Measurements from ENCODE around the gene GRIP1. TPM values are rescaled to one million over a fixed set of nuclear protein-coding genes. Genes with fewer than 3 reads are reported as not detected.
A peak's percentile ranks its signal among the peaks of the same experiment; 100 is the strongest.

Gene GRIP1
- total RNA-seq, 2 experiments from 2014 or later = 5.4 TPM

GRCh38 chr12:66329941-66330340, 348.9 kb downstream of the GRIP1 start:
- no peaks in the 10 kb centered on the region for H3K9me3 Mint-ChIP-seq
- Histone ChIP-seq H3K9me3 (ENCODE audit: control insufficient read depth in 1 of 2, insufficient read depth in 1 of 2, low read length in 2 of 2) (no peaks in the 10 kb centered on the region), H3K36me3 (ENCODE audit: insufficient read depth, low read length) (peaks cover 64% of the 10 kb centered on the region), H3K27me3 (ENCODE audit: control insufficient read depth in 1 of 2, insufficient read depth in 2 of 2, low read length in 2 of 2) (no peaks in the 10 kb centered on the region), H3K27ac (ENCODE audit: low read depth in 1 of 2, low read length in 2 of 2) (no peak overlapping the region), H3K4me3 (ENCODE audit: low read length) (no peak overlapping the region), H3K4me1 (ENCODE audit: insufficient read depth, low read length) (peaks cover 3% of the 10 kb centered on the region)
- no peak for ATAC-seq (ENCODE audit: poor library complexity)
- no peak for DNase-seq
- intact Hi-C loops (cut with DNase I, micrococcal nuclease) = no loop called here
- H3K27me3 Mint-ChIP-seq = no peaks in the 10 kb centered on the region
- H3K4me3 Mint-ChIP-seq = no peak overlapping the region
- peaks cover 36% of the 10 kb centered on the region for H3K4me1 Mint-ChIP-seq (ENCODE audit: low read depth)
- POLR2A ChIA-PET = no interaction called here
- TF ChIP-seq CTCF (IDR thresholded peaks at IDR 0.05) = no peak
- H3K27ac Mint-ChIP-seq = peak overlapping the region; percentile 40
- peaks cover 79% of the 10 kb centered on the region for H3K36me3 Mint-ChIP-seq (ENCODE audit: low read depth)
- CTCF ChIA-PET = no interaction called here

GRCh38 chr12:66323017-66323416, 355.9 kb downstream of the GRIP1 start:
- Mint-ChIP-seq H3K4me1 (ENCODE audit: low read depth) (peaks cover 67% of the 10 kb centered on the region), H3K9me3 (no peaks in the 10 kb centered on the region), H3K27ac (peak overlapping the region; percentile 27), H3K36me3 (ENCODE audit: low read depth) (peaks cover 92% of the 10 kb centered on the region), H3K27me3 (no peaks in the 10 kb centered on the region), H3K4me3 (no peak overlapping the region)
- Histone ChIP-seq H3K27me3 (ENCODE audit: control insufficient read depth in 1 of 2, insufficient read depth in 2 of 2, low read length in 2 of 2) (no peaks in the 10 kb centered on the region), H3K4me1 (ENCODE audit: insufficient read depth, low read length) (no peaks in the 10 kb centered on the region), H3K4me3 (ENCODE audit: low read length) (no peak overlapping the region), H3K9me3 (ENCODE audit: control insufficient read depth in 1 of 2, insufficient read depth in 1 of 2, low read length in 2 of 2) (no peaks in the 10 kb centered on the region), H3K27ac (ENCODE audit: low read depth in 1 of 2, low read length in 2 of 2) (no peak overlapping the region), H3K36me3 (ENCODE audit: insufficient read depth, low read length) (peaks cover 84% of the 10 kb centered on the region)
- intact Hi-C loops (cut with DNase I, micrococcal nuclease) = loop anchor here in 1 of 2 experiments (5.0 kb wide), 1 partner anchor 94 kb away; no protein-coding TSS in a partner anchor
- CTCF ChIA-PET = interaction anchor here (1.5 kb wide), 1 partner anchor 20 kb away, joined by 3 read pairs; no protein-coding TSS in a partner anchor
- POLR2A ChIA-PET = interaction anchor here (0.7 kb wide), 1 partner anchor 12 kb away, joined by 3 read pairs; no protein-coding TSS in a partner anchor
- ATAC-seq (ENCODE audit: poor library complexity) (no peak), DNase-seq (no peak)
- TF ChIP-seq CTCF (IDR thresholded peaks at IDR 0.05) = no peak

- intact Hi-C loops (cut with DNase I, micrococcal nuclease) = loop anchor here in 1 of 2 experiments (5.0 kb wide), 1 partner anchor 96 kb away; no protein-coding TSS in a partner anchor
- no peak for ATAC-seq (ENCODE audit: poor library complexity)
- H3K9me3 Mint-ChIP-seq = no peaks in the 10 kb centered on the region
- peaks cover 90% of the 10 kb centered on the region for H3K36me3 Mint-ChIP-seq (ENCODE audit: low read depth)
- Histone ChIP-seq H3K27me3 (ENCODE audit: control insufficient read depth in 1 of 2, insufficient read depth in 2 of 2, low read length in 2 of 2) (no peaks in the 10 kb centered on the region), H3K9me3 (ENCODE audit: control insufficient read depth in 1 of 2, insufficient read depth in 1 of 2, low read length in 2 of 2) (no peaks in the 10 kb centered on the region), H3K27ac (ENCODE audit: low read depth in 1 of 2, low read length in 2 of 2) (no peak overlapping the region), H3K4me3 (ENCODE audit: low read length) (no peak overlapping the region), H3K36me3 (ENCODE audit: insufficient read depth, low read length) (peaks cover 83% of the 10 kb centered on the region), H3K4me1 (ENCODE audit: insufficient read depth, low read length) (no peaks in the 10 kb centered on the region)
- H3K27ac Mint-ChIP-seq = peak overlapping the region; percentile 19
- H3K27me3 Mint-ChIP-seq = no peaks in the 10 kb centered on the region
- ChIA-PET POLR2A (interaction anchor here (0.7 to 1.0 kb wide), 3 partner anchors 7 to 36 kb away, joined by 3 read pairs; partner anchors contain the start of gene HELB), CTCF (no interaction called here)
- TF ChIP-seq CTCF (IDR thresholded peaks at IDR 0.05) = no peak
- DNase-seq = peak in 2 of 14 experiments; percentile 29 to 45
- peaks cover 65% of the 10 kb centered on the region for H3K4me1 Mint-ChIP-seq (ENCODE audit: low read depth)
- no peak overlapping the region for H3K4me3 Mint-ChIP-seq
These were observed 357.4 kb downstream of the GRIP1 start for GRCh38 chr12:66321435-66321834.

All from CD4-positive, alpha-beta T cell (primary cell).